PC-3 (cell line): ENCODE measurements around the gene SRSF1. TPM values are rescaled to one million over a fixed set of nuclear protein-coding genes. Genes with fewer than 3 reads are reported as not detected.

Experiments
- ATAC-seq: fragments of 200-7000 bp; cut with Tn5 transposase; 2 replicates; pipeline ENCODE4 v1.9.1; 2020; ENCODE audit warnings: mild to moderate bottlenecking, moderate library complexity
- BruUV-seq: library from RNA; stranded (reverse); fragments of 400-500 nt; replicated peaks from 2 replicates; lab custom pipeline; 2021; lab: Mats Ljungman, UMichigan
- CTCF ChIA-PET: fragments of 300-600 bp; sonication (Branson Sonifier 250); formaldehyde crosslinking; loops from one replicate; lab custom pipeline; 2022; ENCODE audit warnings: antibody characterized with exemption; lab: Charles Lee
- POLR2A ChIA-PET: fragments of 300-600 bp; sonication (Branson Sonifier 250); formaldehyde crosslinking; loops from one replicate; lab custom pipeline; 2022; ENCODE audit warnings: antibody characterized with exemption; ENCODE audit not compliant: unreplicated experiment; lab: Charles Lee
- DNase-seq: peaks from one replicate; pipeline ENCODE4 v3.0.0-alpha.2; 2015
- H2AFZ ChIP-seq: fragments of 300-600 bp; sonication (generic); 2 replicates; pipeline ENCODE4 v1.6.0; 2016; ENCODE audit warnings: antibody characterized with exemption, low read length
- H3F3A ChIP-seq: fragments of 300-600 bp; sonication (generic); one replicate; pipeline ENCODE4 v1.6.0; 2017; ENCODE audit warnings: antibody characterized with exemption, low read length, control low read depth, mild to moderate bottlenecking; ENCODE audit not compliant: unreplicated experiment
- H3K27ac ChIP-seq: fragments of 300-600 bp; sonication (generic); 2 replicates; pipeline ENCODE4 v1.5.1; 2016; ENCODE audit warnings: mild to moderate bottlenecking, low read length
- H3K27me3 ChIP-seq: fragments of 300-600 bp; sonication (generic); 2 replicates; pipeline ENCODE4 v1.6.1; 2016; ENCODE audit warnings: low read length, mixed read lengths
- H3K36me3 ChIP-seq: fragments of 300-600 bp; sonication (generic); 2 replicates; pipeline ENCODE4 v1.6.1; 2016; ENCODE audit warnings: low read depth, mixed run types, low read length, mixed read lengths
- H3K4me1 ChIP-seq: fragments of 300-600 bp; sonication (generic); 2 replicates; pipeline ENCODE4 v1.5.1; 2016; ENCODE audit warnings: low read length; ENCODE audit not compliant: insufficient read depth
- H3K4me2 ChIP-seq: fragments of 300-600 bp; sonication (generic); 2 replicates; pipeline ENCODE4 v1.6.0; 2016; ENCODE audit warnings: low read length
- H3K4me3 ChIP-seq: fragments of 300-600 bp; sonication (generic); 2 replicates; pipeline ENCODE4 v1.5.1; 2016; ENCODE audit warnings: mild to moderate bottlenecking, low read length, mixed read lengths
- H3K79me2 ChIP-seq: fragments of 300-600 bp; sonication (generic); 2 replicates; pipeline ENCODE4 v1.6.1; 2017; ENCODE audit warnings: low read length, mixed read lengths
- H3K9ac ChIP-seq: fragments of 300-600 bp; sonication (generic); 2 replicates; pipeline ENCODE4 v1.6.0; 2016; ENCODE audit warnings: mild to moderate bottlenecking, low read length
- H3K9me2 ChIP-seq: fragments of 300-600 bp; sonication (generic); replicated peaks from 2 replicates; pipeline ENCODE4 v1.6.1; 2016; ENCODE audit warnings: mixed run types, low read length, mixed read lengths
- H3K9me3 ChIP-seq: fragments of 300-600 bp; sonication (generic); 2 replicates; pipeline ENCODE4 v1.6.1; 2016; ENCODE audit warnings: low read length, mixed read lengths
- H4K20me1 ChIP-seq: fragments of 300-600 bp; sonication (generic); 2 replicates; pipeline ENCODE4 v1.6.1; 2016; ENCODE audit warnings: low read length, mixed read lengths
- CTCF ChIP-seq: fragments of 300-600 bp; sonication (generic); conservative IDR thresholded peaks from 2 replicates; pipeline ENCODE4 v1.5.1; 2017; ENCODE audit warnings: antibody characterized with exemption, low read depth, mild to moderate bottlenecking, low read length
- EZH2 ChIP-seq: fragments of 300-600 bp; sonication (generic); IDR thresholded peaks from one replicate; pipeline ENCODE4 v1.6.1; 2017; ENCODE audit warnings: antibody characterized with exemption, mild to moderate bottlenecking, low read length; ENCODE audit not compliant: unreplicated experiment
- EZH2phosphoT487 ChIP-seq: fragments of 300-600 bp; sonication (generic); IDR thresholded peaks from 2 replicates; pipeline ENCODE4 v1.6.1; 2018; ENCODE audit warnings: mild to moderate bottlenecking, antibody characterized with exemption, low read length, borderline replicate concordance
- intact Hi-C: fragments of 100-400 bp; cut with micrococcal nuclease; formaldehyde crosslinking; loops from 2 replicates; pipeline ENCODE4 v1.9.0; 2023
- total RNA-seq: library from RNA; depleted of rRNA; stranded (reverse); fragments of >200 nt; gene quantifications from 2 replicates; pipeline ENCODE4 v1.2.3, GENCODE V29; 2014

Gene SRSF1
- total RNA-seq, 1 experiment from 2014 or later, result 325 TPM

GRCh38 chr17:58043221-58044181, 36.5 kb upstream of the SRSF1 start:
- Histone ChIP-seq H3K9me2 (no peaks in the 10 kb centered on the region), H3K27ac (no peak overlapping the region), H3K79me2 (no peaks in the 10 kb centered on the region), H3K9me3 (no peaks in the 10 kb centered on the region), H3K4me2 (no peak overlapping the region), H2AFZ (no peak overlapping the region), H3K27me3 (peaks cover 19% of the 10 kb centered on the region), H4K20me1 (no peaks in the 10 kb centered on the region), H3K4me1 (no peaks in the 10 kb centered on the region), H3K4me3 (no peak overlapping the region), H3F3A (no peaks in the 10 kb centered on the region), H3K9ac (no peak overlapping the region), H3K36me3 (no peaks in the 10 kb centered on the region)
- DNase-seq (no peak), ATAC-seq (no peak)
- intact Hi-C loops, result no loop called here
- no TSS peak for BruUV-seq
- TF ChIP-seq CTCF, result no peak
- no peak for TF ChIP-seq EZH2phosphoT487
- TF ChIP-seq EZH2, result no peak
- POLR2A ChIA-PET, result no interaction called here
- CTCF ChIA-PET, result no interaction called here

- H3K4me1 ChIP-seq, result no peaks in the 10 kb centered on the region
- POLR2A ChIA-PET, result no interaction called here
Observed at GRCh38 chr17:58041161-58041560, 34.1 kb upstream of the SRSF1 start.

More at GRCh38 chr17:58041161-58041560, 34.1 kb upstream of the SRSF1 start:
- H3K9me2 ChIP-seq, result no peaks in the 10 kb centered on the region
- no peak for ATAC-seq
- CTCF ChIA-PET, result no interaction called here
- TF ChIP-seq CTCF (no peak), EZH2 (no peak), EZH2phosphoT487 (no peak)
- BruUV-seq, result no TSS peak
- peaks cover 24% of the 10 kb centered on the region for H3K27me3 ChIP-seq
- no peaks in the 10 kb centered on the region for H3K79me2 ChIP-seq
- H3K27ac ChIP-seq, result no peak overlapping the region
- no peak overlapping the region for H3K4me3 ChIP-seq
- H3F3A ChIP-seq, result no peaks in the 10 kb centered on the region
- H2AFZ ChIP-seq, result no peak overlapping the region
- DNase-seq, result no peak
- no peak overlapping the region for H3K9ac ChIP-seq
- no peak overlapping the region for H3K4me2 ChIP-seq
- H4K20me1 ChIP-seq, result no peaks in the 10 kb centered on the region
- H3K9me3 ChIP-seq, result no peaks in the 10 kb centered on the region
- H3K36me3 ChIP-seq, result no peaks in the 10 kb centered on the region
- intact Hi-C loops, result no loop called here
